GM18502 (cell line): ENCODE results near the gene MAPK1IP1L.
A peak's percentile ranks its signal among the peaks of the same experiment; 100 is the strongest.
"Not testable (repeated sequence)": the region's sequence is repeated elsewhere in the genome, so short reads cannot be mapped to it uniquely, and the experiment has no call there.

Experiments used
- ATAC-seq: cut with Tn5 transposase; IDR thresholded peaks from one replicate; pipeline ENCODE4 v1.9.1; 2021; ENCODE audit warnings: mild to moderate bottlenecking; ENCODE audit not compliant: unreplicated experiment, poor library complexity

The MAPK1IP1L gene

DNA sequence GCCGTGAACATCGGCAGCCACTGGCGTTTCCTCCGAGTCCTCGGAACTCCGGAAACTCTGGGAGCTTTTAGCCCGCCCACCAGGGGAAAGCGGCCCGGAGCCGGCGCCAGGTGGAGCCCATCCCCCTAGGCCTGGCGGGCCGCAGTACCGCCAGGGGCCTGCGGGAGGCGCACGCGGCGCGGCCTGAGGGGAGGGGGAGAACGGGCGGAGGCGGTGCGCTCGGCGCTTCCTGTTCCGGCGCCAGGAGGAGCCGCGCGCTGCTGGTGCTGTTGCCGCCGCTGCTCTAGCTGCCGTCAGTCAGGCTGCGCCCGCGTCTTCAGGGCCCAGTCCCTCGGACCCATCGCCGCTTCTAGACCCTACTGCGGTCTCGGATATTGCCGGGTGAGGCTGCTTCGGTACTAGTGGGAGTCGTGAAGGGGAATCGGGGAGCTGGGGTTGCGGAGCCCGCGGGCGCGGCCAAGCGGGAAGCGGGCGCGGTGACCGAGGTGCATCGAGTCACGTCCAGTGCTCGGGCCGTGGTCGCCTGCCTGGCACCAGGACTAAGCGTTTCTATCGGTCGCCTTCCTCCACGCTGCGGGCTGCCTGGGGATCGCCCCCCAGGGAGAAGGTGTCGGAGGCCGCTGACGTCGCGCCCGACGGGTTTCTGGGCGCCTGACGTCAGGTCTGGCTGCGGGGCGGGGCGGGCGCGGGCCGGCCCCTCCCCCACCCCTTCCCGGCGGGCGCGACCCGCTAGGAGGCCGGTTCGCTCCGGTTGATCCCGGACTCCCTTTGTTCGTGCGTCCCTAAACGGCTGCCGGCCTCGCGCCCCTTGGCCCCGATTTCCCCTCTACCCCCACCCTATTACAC is at the start of gene MAPK1IP1L:
TSS of gene MAPK1IP1L (plus strand) at position 225 of the 846 bp plus-strand sequence. CDS start 10,037 bp downstream, outside the sequence.
- ATAC-seq: peak; percentile 87

DNA sequence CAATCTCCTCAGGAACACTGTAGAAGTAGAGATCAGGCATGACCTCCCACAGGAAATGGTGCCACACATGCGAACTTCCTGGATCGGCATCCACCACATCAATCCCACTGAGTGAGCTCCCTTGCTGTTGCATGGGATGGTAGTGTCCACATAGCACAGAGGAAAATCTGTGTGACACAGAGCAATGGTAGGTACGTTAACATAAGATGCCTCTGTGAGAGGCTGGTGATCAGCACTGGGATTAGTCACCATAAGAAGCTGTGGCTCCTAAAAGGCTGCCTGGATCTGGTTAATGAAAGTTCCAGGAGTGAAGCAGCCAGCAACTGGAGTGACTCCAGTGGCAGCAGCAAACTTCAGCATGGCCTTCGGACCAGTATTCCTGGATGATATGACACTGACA is 46.4 kb upstream of the MAPK1IP1L start:
- no peak for ATAC-seq

DNA sequence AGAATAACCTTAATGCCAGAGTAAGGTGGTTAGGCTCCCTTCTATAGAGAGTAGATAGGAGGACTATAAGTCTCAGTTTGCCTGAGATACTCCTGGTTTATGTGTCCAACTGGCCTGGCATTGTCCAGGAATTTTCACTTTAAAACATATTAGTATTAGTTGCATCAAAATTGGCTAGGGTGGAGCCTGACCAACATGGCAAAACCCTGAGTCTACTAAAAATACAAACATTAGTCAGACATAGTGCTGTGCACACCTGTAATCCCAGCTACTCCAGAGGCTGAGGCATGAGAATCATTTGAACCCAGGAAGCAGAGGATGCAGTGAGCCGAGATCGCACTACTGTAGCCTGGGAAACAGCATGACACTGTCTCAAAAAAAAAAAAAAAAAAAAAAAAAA is 36.4 kb upstream of the MAPK1IP1L start:
- ATAC-seq: no peak

DNA sequence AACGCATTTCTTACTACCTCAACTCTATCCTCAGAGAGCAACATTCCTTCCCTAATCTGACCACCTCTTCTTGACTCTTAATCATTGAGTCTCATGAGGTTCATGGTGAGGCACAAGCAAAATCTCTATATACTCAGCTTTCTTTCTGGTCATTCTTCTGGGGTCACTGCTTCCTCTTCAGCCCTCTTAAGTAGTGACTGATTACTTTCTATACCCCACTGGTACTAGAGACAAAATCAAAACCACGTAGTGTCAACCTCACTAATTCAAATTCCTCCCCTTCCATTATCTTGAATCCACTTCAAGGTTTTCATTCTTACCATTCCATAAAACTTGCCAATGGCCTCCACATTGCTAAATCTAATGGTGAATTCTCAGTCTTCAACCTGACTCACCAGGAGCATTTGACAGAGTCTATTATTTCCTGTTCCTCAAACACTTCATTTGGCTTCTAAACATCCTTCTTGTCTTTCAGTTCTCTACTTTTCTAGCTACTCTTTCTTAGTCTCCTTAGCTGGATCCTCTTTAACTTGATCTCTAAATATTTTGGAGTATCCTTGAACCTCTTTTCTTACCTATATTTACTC is 31.4 kb upstream of the MAPK1IP1L start:
- ATAC-seq: no peak

DNA sequence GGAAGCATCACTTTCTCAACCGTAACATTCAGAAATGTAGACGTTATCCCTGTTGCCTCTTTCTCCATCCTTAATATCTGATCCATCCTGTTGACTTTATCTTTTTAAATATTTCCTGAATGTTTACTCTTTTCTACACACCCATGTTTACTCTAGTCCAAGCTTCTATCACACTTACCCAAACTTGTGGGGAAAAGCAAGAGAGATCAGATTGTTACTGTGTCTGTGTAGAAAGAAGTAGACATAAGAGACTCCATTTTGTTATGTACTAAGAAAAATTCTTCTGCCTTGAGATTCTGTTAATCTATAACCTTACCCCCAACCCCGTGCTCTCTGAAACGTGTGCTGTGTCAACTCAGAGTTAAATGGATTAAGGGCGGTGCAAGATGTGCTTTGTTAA is 27.1 kb upstream of the MAPK1IP1L start:
- not testable (repeated sequence) for ATAC-seq

DNA sequence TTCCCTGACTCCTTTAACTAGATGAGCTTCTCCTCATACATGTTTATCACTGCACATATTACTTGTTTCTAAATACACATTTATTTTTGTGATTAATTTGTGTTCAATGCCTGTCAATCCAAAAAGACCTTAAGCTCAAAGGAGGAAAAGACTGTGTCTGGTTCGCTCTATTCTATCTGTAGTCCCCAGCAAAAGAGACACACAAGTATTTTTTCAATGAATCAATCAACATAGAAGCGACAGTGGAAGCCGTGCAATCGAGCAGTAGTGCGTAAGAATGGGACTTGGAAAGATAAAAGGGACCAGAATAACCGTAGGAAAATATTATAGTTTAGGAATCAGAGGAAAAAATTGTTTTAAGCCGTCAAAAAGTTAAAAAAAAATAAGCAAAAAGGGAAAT is 25.5 kb upstream of the MAPK1IP1L start:
- no peak for ATAC-seq

DNA sequence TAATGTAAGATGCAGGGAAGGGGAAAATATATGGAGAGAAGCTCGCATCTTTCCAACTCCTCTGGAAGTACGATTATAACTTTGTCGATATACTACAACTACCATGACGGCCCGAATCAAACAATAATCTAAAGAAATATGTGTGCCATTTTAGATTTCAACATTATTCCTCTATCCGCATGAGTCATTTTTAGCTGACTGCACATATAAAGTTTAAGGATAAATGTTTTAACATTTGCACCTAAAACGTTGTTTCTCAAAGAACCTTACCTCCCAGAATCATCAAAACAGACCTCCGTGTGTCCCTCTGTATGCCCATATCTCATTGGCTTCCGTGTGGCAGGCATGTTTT is 25.0 kb upstream of the MAPK1IP1L start:
- ATAC-seq: no peak

DNA sequence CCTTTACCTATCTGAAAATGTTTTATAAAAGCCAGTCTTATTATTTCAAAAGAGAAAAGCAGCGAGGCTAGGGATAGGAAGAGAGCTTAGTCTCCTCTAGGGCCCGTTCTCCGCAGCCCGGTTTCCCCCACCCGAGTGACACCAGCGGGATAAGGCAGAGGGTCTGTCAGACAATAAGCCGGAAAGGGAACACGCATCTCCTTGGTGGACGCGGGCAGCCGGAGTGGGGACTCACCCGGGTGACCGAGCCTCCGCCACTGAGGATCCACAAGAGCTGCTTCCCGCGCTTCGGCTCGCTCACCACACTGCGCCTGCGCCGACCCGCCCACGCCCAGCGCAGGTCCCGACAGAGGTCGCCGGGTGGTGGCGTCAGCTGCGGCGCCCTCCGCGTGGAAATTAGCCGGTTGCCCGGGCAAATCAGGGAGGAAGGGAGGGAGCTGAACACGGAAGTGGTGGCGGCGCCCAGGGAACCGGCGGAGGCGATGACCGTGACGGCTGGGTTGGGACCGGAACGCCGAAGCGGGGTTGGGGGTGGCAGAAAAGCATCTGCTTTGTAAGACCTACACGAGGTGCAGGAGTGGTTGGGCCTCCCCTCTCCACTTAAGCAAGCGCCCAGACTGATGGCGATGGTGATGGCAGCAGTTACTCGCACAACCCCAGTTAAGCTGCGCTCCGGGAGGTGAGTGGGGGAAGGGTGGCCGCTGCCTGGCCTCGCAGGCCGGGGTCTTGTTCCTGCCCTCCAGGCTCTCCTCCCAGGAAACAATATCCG is 24.5 kb upstream of the MAPK1IP1L start, which contains the start of the genes SOCS4 and WDHD1:
TSS of gene SOCS4 (plus strand) at position 444 of the 769 bp plus-strand sequence. CDS start 15,806 bp downstream, outside the sequence.
TSS of gene WDHD1 (minus strand) at position 307 of the 769 bp plus-strand sequence. CDS start 312 bp downstream, outside the sequence.
- peak; percentile 92 for ATAC-seq

DNA sequence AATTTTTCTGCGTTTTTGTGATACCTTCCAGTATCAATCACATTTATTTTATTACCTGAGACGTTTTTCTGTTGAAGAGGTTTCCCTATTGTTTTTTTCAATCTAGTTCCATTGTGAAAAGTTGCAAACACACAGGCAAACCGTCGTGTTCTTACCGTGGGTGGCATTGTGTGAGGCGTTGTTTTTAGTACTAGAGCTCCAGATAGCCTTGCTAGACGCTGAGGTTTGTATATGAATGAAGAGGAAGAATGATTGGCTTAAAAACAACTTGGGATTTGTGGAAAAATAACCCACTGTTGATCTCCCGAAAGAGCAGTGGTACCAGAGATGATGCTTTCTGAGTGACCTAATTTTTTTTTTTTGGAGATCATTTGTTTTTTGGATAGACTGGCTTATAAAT is 23.4 kb upstream of the MAPK1IP1L start:
- ATAC-seq: no peak

DNA sequence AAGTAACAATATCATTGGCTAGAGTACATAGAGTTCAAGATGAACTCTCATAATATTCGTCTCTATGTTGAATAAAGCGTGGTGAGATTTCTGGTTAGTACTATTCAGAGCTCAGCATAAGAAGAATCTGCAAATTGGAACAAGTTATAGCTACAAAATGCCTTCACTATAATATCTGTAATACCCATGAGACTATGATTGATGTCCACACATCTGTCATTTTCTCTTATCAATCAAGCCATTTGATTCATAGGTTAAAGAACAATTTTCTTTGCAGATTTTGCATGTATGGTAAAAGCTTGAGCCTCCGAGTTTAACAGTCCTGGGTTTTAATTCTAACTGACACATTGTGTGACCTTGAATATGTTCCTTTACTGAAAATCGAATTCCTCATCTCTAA is 23.0 kb upstream of the MAPK1IP1L start:
- no peak for ATAC-seq

DNA sequence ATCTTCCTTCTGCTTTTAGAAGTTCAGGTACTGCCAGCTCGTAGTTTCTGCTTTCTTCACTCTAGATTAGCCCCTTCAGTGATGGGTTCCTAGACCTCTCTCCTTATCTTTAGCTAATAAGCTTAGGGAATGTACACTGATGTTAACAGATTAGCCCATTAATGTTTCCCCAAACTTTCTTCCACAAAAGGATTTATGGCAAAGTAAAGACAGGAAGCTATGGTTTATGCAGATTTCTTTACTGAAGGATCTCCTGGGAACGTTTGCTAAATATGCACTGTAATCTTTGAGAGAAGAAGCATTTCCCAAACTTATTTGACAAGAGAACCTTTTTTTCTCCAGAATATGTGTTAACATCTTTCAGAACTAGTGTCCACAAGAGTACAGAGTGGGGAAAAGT is 20.3 kb upstream of the MAPK1IP1L start:
- ATAC-seq: no peak

DNA sequence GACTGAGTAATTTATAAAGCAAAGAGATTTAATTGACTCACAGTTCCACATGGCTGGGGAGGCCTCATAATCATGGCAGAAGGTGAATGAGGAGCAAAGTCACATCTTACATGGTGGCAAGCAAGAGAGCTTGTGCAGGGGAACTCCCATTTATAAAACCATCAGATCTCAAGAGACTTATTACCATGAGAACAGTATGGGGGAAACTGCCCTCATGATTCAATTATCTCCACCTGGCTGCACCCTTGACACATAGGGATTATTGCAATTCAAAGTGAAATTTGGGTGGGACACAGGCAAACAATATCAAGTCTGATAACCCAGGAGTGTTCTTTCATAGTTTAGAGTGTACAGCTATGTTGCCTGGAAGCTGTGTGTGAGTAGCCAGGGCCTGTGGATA is 13.5 kb upstream of the MAPK1IP1L start:
- ATAC-seq: not testable (repeated sequence)

DNA sequence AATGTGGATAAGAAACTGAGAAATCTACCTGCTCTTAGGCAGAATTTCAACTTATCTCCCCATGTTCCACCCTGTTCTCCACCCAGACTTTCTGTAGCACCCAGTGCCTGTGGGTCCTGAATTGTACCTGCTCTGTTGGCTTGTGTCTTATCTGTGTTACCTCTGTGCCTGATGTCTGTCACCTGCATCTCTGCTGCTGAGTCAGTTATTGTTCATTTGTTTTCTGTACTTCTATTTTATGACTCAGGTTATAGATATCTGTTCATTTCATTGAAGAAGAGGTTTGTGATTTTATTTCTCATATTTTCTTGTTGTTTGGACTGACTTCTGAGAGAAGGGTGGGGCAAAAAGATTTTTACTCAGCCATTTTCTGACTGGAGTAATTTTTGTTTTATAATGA is 12.7 kb upstream of the MAPK1IP1L start:
- ATAC-seq: no peak

DNA sequence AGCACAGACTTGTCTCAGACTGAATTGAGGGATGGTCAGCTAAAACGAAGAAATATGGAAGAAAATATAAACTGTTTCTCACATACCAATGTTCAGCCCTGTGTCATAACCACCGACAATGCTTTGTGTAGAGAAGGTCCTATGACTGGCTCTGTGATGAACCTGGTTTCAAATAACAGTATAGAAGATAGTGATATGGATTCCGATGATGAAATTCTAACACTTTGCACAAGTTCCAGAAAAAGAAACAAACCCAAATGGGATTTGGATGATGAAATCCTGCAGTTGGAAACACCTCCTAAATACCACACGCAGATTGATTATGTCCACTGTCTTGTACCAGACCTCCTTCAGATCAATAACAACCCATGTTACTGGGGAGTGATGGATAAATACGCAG is 7.9 kb upstream of the MAPK1IP1L start:
- no peak for ATAC-seq

DNA sequence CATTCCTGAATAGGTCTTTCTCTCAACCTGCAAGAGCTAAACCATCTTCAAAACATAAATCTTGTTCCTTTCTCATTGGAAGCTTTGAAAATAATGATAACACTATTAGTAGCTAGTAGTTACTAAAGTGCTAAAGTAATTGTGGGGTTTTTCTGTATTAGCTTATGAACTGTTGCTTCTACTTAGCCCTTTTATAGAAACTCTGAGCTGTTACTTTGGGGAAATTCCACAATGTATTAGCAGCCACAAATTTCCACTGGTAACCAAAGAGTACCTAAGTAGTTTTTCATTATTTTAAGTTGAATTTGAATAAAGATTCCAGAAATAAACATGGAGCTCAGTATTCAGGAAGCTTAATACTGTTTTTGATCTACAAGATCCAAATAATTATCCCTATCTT is 6.4 kb upstream of the MAPK1IP1L start:
- ATAC-seq: no peak

DNA sequence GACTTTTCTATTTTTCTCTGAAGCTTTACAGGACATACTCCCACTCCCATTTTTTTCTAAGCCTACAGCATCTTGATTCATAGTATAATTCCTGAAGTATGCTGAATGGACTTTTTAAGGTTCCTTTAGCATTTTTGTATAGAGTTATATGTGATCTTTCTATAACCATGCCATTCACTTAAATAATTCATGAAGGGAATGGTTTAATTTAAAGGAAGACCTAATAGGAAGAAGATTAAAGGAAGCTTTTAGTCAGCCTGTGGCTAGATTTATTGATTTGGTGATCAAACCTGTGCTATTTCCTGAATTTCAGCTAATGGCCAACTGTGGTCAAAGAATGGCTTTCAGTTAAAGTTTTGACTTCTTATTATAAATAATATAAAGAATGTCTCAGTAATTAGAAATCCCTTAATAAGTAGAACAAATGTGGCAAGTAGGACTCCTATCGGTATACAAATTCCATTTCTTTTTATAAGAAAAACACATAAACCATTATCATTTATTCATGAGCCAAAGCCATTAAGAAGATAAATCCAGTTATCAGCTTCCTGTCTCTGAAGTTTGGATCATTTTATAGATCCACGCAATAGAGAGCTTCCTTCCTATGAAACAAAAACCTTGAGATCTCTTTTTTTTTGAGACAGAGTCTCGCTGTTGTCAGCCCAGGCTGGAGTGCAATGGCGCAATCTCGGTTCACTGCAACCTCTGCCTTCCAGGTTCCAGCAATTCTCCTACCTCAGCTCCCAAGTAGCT is 4.0 kb upstream of the MAPK1IP1L start:
- ATAC-seq: no peak

DNA sequence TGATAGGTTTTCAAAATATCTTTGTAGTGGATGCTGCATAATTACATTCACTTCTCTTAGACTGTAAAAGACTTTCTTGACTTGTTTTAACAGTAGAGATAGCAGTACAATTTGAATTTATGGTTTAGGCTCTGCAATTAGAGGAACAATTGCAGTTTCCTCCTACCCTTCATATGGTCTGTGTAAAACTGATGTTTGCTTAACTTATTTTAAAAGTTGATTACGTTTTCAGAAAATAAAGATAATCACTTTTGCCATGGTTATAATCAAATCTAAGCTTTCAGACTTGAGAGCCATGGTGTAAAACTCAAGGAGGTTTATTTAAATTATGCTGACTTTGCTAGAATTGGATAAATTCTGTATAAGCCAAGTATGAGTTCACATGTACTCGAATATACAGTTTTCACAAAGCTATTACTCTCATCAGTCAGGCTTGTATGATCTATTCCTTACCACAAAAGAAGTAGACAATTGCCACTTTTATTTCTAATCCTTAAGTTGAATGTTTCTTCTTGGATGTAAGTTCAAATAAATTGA is 2.5 kb upstream of the MAPK1IP1L start:
- ATAC-seq: no peak

DNA sequence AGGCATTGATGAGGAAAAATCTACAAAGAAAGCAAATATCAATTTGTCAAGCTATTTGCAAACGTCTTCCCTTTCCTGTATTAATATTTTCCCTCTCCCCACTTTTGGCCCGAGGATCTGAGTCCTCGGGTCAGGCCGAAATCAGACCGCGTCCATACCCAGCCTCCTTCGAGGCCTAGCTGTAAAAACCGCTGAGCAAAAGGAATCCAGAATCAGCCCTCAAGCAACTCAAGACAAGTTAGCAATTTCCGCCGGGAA is 353 bp upstream of the MAPK1IP1L start:
- ATAC-seq: peak; percentile 32

DNA sequence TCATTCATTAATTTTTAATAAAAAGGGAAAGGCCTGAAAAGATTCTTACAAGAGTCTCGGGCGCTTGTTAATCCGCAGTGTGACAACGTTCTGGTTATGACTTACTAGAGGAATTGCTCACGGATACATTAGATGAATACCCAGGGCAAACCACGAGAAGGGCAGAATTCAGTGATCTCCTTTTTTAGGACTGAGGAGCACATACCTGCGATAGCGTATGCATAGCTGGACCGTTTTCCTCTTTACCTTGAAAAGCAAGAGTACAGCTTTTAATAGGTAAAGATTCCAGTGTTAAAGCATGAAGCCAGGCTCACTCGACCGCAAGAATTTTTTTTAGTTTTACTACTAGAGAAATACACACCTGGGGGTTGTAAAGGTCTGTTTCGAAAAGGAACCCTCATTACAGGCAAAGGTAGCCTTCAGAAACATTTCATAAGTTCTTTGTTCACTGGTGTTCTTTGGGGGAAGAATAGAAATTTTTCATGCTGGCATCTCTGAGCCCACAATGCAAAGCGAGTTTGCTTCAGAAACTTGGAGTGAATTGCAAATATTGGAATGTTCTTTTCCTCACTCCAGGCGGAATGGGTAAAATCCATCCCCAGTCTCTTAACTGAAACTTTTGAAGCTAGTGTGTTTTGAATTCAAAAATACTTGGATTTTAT is 953 bp downstream of the MAPK1IP1L start:
- ATAC-seq: peak; percentile 11

DNA sequence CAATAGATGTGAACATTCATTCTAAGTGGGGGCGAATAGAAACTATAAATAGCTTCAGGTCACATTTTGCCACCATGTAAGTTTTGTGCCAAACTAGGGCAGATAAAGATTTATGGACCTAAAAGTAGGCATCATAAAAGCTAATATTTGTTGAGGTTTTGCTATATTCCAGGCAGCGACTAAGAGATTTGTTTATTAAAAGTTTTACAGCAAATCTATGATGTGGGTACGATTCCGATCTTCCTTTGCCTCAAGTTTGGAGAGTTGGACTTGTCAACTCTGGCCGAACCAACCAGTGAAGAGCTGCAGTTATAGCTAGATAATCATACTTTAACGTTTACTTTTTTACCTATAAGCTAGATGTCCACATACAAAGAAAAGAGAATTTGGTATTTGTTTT is 1.6 kb downstream of the MAPK1IP1L start:
- ATAC-seq: no peak
